ENCODE data around the gene INTS11.

The INTS11 gene

DNA sequence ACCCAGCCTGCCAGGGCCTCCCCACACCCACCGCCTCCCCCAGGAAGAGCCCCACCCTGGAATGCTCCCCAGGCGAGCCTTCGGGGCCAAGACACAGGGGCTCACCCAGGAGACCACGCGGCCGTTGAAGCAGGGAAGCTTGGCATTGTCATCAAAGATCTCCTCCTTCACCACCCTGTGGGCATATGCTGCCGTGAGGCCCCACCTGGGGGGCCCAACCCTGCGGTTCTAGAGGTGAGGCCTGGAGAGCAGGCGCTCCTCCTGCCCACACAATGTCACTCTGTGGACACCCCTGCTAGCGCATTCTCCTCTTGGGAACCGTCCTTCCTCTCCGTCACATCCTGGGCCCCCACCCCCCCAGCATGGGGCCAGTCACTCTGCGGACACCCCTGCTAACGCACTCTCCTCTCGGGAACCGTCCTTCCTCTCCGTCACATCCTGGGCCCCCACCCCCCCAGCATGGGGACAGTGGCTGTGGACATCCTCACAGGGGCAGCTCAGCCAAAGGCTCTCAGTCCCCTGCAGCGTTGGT lies 18.2 kb upstream of the INTS11 start:
- no peak for TF ChIP-seq ZNF274 (IDR thresholded peaks at IDR 0.05; ENCODE audit: low read depth, low read length)
- H3K4me3 ChIP-seq (ENCODE audit: low read length), result no peak overlapping the region

DNA sequence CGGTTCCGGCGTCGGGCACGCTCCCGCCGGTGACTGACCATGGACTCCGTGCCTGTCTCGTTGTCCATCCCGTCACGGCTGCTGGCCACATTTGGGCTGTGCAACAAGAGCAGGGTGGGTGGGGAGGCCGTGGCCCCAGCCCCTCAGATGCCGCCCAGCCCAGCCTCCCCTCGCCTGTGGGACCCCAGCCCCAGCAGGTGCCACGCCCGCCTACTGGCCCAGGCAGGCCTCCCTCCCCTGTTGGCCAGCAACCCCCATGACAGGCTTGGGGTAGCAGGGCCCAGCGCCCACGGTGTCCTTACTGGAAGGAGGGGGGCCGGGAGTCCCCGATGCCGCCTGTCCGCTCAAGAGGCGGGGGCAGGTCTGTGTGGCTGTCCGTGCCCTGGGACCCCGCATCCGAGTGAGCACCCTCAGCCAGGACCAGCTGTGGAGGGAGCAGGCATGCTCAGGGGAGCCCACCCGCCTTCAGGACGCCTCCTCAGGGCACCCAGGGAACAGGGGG lies 17.7 kb upstream of the INTS11 start:
- TF ChIP-seq ZNF274 (IDR thresholded peaks at IDR 0.05; ENCODE audit: low read depth, low read length), result no peak
- H3K4me3 ChIP-seq (ENCODE audit: low read length), result no peak overlapping the region

DNA sequence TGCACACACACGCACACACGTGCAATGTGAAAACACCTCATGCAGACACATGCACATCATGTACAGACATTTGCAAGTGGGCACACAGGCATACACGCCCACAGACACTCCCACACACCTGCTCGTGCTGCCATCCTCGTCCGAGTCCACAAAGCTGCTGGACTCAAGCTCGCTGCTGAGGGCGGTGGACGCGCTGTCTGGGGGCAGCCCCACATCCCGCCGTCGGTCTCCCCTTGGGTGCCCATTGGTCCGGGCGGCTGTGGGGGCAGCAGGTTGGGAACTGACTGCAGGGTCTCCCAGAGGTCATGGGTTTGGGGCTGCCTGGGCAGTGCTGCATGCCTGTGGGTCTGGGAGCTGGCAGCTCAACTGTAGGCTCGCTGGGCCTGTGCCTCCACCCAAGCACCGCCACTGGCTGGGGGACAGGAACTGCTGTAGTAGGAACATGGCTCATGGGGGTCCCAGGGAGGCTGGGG lies 17.1 kb upstream of the INTS11 start:
- no peak for TF ChIP-seq ZNF274 (IDR thresholded peaks at IDR 0.05; ENCODE audit: low read depth, low read length)
- no peak overlapping the region for H3K4me3 ChIP-seq (ENCODE audit: low read length)

DNA sequence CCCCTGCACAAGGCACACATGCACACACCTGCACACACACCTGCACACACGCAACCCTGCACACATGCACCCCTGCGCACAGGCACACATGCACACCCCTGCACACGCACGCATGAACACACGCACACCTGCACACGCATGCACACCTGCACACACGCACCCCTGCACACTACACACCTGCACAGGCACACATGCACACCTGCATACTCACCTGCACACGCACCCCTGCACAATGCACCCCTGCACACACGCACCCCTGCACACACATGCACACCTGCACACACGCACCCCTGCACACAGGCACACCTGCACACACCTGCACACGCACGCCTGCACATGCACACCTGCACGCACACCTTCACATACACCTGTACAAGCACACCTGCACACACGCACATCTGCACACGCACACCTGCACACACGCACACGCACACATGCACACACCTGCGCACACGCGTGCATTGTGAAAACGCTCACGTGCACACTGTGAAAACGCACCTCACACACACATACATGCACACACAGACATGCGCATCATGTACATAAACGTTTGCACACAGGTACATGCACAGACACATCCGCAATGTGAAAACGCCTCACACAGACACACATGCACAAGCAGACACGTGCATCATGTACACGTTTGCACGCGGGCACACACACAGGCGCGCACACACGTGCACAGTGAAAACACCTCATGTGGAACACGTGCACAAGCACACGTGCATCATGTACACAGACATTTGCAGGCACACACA lies 16.5 kb upstream of the INTS11 start:
- no peak overlapping the region for H3K4me3 ChIP-seq (ENCODE audit: low read length)
- TF ChIP-seq ZNF274 (IDR thresholded peaks at IDR 0.05; ENCODE audit: low read depth, low read length), result no peak

DNA sequence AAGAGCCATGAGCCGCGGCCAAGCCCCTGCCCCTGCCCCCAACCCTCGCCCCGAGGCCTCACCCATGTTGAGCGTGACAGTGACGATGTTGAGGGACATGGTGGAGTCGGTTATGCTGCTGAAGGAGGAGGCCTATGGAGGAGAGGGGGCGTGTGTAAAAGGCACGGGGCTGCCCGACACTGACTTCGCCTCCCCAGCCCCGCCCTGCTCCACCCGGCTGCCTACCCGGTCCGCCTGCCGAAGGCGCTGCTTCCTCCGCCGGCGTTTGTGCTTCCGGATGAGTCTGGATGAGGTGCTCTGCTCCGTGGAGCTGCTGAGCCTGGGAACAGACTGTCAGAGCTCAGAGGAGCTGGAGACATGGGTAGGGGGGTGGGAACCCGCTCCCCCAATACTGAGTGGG lies 15.7 kb upstream of the INTS11 start:
- TF ChIP-seq ZNF274 (IDR thresholded peaks at IDR 0.05; ENCODE audit: low read depth, low read length), result no peak
- no peak overlapping the region for H3K4me3 ChIP-seq (ENCODE audit: low read length)

DNA sequence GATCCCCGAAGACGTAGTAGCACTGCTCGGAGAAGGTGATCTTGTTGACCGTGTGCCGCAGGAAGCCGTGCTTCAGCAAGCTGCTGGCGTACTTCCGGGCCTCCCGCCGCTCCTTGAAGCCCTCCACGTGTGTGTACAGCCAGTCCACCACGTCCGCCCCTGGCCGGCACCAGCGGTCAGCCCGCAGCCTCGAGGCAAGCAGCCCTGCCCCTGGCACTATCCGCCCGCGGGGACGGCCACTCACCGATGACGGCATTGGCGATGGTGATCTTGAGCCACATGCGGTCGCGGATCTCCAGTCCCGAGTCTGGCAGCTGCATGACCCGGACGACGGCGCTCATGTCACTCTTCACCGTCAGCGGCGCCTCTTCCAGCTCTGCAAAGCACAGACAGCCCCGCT lies 13.8 kb upstream of the INTS11 start:
- no peak overlapping the region for H3K4me3 ChIP-seq (ENCODE audit: low read length)
- no peak for TF ChIP-seq ZNF274 (IDR thresholded peaks at IDR 0.05; ENCODE audit: low read depth, low read length)

DNA sequence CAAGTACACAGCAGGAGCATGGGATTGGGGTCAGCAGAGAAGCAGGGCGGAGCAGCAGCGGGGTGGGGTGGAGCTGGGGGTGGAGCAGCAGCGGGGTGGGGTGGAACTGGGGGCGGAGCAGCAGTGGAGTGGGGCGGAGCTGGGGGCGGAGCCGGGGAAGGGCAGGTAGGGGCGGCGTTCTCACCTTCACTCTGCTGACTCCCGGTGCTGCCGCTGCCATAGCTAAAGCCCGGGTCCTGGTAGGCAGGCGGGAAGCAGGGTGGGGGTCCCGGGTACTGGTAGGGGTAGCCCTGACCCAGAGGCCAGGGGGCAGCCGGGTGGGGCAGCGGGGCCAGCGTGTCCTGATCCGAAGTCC lies 13.3 kb upstream of the INTS11 start:
- no peak for TF ChIP-seq ZNF274 (IDR thresholded peaks at IDR 0.05; ENCODE audit: low read depth, low read length)
- H3K4me3 ChIP-seq (ENCODE audit: low read length), result no peak overlapping the region

DNA sequence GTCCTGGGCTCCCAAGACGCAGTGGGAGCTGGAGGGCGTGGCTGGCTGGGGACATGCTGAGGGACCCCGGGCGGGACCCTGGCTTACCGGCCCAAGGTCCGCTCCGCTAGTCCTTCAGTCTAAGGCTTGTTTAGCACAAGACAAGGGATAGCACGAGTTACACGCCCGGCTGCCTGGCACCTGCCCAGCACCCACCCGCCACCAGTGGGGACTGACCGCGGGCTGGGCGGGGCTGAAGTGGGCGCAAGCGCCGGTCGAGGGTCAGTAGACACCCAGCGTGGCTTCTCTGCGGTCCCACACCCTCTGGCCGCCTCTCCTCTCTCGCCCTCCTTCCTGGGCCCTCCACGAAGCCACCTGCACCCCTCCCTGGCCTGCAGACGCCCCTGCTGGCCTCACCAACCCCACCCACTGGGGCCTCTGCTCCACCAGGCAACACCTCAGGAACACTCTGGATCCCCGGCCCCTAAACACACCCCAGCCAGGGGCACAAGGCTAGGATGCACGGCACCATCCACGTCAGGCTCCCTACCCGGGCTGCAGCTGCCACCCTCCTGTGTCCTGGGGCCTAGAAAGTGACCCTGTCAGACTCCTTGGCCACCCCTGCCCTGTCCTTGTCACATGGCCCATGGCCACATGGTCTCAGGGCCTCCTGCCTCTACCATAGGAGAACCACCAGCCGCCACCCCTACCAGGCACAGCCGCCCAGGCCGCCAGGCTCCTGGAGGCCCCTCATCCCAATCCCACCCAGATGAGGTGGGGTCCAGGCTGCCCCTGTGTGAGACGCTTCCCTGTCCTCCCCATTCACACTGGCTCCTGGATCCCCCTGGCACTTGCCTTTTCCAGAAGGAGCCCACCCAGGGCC lies 12.7 kb upstream of the INTS11 start:
- no peak for TF ChIP-seq ZNF274 (IDR thresholded peaks at IDR 0.05; ENCODE audit: low read depth, low read length)
- no peak overlapping the region for H3K4me3 ChIP-seq (ENCODE audit: low read length)

DNA sequence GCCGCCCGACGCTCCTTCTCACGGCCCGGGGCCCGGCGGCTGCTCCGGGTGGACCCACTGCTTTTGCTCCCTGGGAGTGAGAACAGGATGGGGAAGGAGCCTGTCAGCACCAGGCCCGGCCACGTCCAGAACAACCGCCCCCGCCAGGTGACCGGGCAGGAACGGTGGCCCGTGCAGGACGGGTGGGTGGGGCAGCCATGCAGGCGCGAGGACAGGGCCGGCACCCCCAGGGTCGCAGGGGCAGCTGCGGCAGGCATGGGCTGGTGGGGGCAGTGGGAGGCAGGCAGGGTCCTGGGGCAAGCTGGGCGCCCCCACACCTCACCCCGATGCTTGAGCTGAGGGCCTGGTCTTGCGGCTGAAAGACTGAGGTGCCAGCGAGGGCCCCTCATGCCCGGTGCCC lies 12.0 kb upstream of the INTS11 start:
- H3K4me3 ChIP-seq (ENCODE audit: low read length), result no peak overlapping the region
- no peak for TF ChIP-seq ZNF274 (IDR thresholded peaks at IDR 0.05; ENCODE audit: low read depth, low read length)

DNA sequence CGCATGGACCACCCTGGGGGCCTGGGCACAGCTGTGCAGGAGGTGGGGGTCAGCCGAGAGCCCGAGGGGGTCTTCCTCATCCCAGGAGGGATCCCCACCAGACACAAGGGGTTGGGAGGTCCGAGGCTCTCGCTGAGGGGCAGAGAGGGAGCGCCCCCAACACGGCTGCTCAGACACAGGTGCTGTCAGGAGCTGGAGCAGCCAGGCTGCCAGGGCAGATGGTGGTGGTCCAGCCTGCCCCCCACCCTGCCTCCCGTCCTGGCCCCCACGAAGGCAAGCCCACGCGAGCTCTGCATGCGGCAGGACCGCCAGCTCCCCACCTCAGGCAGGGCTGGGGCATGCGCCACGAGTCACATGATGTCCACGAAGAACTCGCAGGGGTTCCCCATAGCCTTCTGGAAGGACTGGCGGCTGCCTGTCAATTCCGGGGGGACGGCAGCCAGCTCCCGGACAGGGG lies 11.4 kb upstream of the INTS11 start:
- TF ChIP-seq ZNF274 (IDR thresholded peaks at IDR 0.05; ENCODE audit: low read depth, low read length), result no peak
- no peak overlapping the region for H3K4me3 ChIP-seq (ENCODE audit: low read length)

GRCh38 chr1:1335283-1335682 lies 10.8 kb upstream of the INTS11 start:
- no peak for TF ChIP-seq ZNF274 (IDR thresholded peaks at IDR 0.05; ENCODE audit: low read depth, low read length)
- H3K4me3 ChIP-seq (ENCODE audit: low read length), result no peak overlapping the region

- TF ChIP-seq ZNF274 (IDR thresholded peaks at IDR 0.05; ENCODE audit: low read depth, low read length), result no peak
- H3K4me3 ChIP-seq (ENCODE audit: low read length), result no peak overlapping the region
These were observed 10.4 kb upstream of the INTS11 start for GRCh38 chr1:1334835-1335234.

- no peak for TF ChIP-seq ZNF274 (IDR thresholded peaks at IDR 0.05; ENCODE audit: low read depth, low read length)
These were observed 9.2 kb upstream of the INTS11 start for GRCh38 chr1:1333551-1334241.

More at GRCh38 chr1:1333551-1334241, 9.2 kb upstream of the INTS11 start:
- no peak overlapping the region for H3K4me3 ChIP-seq (ENCODE audit: low read length)
